Measurements from ENCODE around the gene KRTAP10-2. TPM values are rescaled to one million over a fixed set of nuclear protein-coding genes. Genes with fewer than 3 reads are reported as not detected.
"Not testable (repeated sequence)": the region's sequence is repeated elsewhere in the genome, so short reads cannot be mapped to it uniquely, and the experiment has no call there.

Gene KRTAP10-2
- total and polyA plus RNA-seq, 11 donors, result not detected

DNA sequence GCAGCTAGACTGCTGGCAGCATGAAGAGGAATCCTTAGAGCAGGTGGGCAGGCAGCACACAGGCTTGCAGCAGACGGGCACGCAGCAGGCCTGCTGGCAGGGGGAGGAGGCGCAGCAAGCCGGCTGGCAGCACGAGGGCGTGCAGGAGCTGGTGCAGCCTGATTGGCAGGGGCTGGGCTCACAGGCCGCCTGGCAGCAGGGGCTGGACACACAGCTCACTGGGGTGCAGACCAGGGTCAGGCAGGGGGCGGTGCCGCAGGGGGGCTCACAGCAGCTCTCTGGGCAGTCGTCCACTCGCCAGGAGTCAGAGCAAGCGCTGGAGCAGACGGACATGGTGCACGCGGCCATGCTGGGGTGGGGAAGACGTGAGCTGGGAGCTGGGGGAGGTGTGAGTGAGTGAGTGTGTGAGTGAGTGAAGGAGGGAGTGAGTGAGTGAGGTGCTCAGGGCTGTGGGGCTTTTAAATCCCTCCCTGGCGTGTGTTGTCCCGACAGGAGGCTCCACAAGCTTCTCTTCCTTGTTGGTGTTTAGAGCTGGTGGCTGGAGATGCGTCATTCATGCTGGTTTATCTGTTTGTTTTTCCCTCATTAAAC, 29.0 kb upstream of the KRTAP10-2 start, which contains the start of gene KRTAP10-5:
TSS of gene KRTAP10-5 (minus strand) at position 374 of the 591 bp plus-strand sequence. CDS start at position 348, 26 bp downstream.
- WGBS, 4 donors, result 35 to 52% (median 45%) methylated on average over 8 to 19 of the region's 19 CpGs
- H3K4me1 ChIP-seq; intact Hi-C loops (cut with DNase I); H3K4me3 ChIP-seq; H3K27ac ChIP-seq; H3K36me3 ChIP-seq; DNase-seq: not testable (repeated sequence)
- H3K27me3 ChIP-seq, result peaks cover 0 to 16% (median 0%) of the 10 kb centered on the region in 9 donors
- peak in 2 of 4 donors; percentile 53 to 58 for ATAC-seq
- peaks cover 0 to 37% (median 12%) of the 10 kb centered on the region in 12 donors for H3K9me3 ChIP-seq
- TF ChIP-seq, protein P1, sequence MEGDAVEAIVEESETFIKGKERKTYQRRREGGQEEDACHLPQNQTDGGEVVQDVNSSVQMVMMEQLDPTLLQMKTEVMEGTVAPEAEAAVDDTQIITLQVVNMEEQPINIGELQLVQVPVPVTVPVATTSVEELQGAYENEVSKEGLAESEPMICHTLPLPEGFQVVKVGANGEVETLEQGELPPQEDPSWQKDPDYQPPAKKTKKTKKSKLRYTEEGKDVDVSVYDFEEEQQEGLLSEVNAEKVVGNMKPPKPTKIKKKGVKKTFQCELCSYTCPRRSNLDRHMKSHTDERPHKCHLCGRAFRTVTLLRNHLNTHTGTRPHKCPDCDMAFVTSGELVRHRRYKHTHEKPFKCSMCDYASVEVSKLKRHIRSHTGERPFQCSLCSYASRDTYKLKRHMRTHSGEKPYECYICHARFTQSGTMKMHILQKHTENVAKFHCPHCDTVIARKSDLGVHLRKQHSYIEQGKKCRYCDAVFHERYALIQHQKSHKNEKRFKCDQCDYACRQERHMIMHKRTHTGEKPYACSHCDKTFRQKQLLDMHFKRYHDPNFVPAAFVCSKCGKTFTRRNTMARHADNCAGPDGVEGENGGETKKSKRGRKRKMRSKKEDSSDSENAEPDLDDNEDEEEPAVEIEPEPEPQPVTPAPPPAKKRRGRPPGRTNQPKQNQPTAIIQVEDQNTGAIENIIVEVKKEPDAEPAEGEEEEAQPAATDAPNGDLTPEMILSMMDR (IDR thresholded peaks at IDR 0.05), result peak in 1 of 12 donors; percentile 13

DNA sequence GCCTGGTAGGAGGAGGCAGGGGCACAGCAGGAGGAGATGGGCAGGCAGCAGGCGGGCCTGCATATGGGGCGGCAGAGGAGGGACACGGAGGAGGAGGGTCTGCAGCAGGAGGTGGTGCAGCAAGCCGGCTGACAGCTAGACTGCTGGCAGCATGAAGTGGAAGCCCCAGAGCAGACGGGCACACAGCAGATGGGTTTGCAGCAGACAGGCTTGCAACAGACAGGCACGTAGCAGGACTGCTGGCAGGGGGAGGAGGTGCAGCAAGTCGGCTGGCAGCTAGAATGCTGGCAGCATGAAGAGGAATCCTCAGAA, 28.5 kb upstream of the KRTAP10-2 start:
- Histone ChIP-seq H3K9me3 (peaks cover 0 to 37% (median 12%) of the 10 kb centered on the region in 12 donors), H3K36me3 (no peaks in the 10 kb centered on the region), H3K4me3 (no peak overlapping the region), H3K27me3 (peaks cover 0 to 18% (median 0%) of the 10 kb centered on the region in 9 donors), H3K4me1 (no peaks in the 10 kb centered on the region), H3K27ac (no peak overlapping the region)
- 61 to 71% (median 65%) methylated on average over 7 of the region's 7 CpGs for WGBS, 4 donors
- TF ChIP-seq, protein P1 (IDR thresholded peaks at IDR 0.05), result no peak
- no peak for TF ChIP-seq POLR2A (IDR thresholded peaks at IDR 0.05)
- DNase-seq (no peak), ATAC-seq (no peak)
- intact Hi-C loops (cut with DNase I), result no loop called here

DNA sequence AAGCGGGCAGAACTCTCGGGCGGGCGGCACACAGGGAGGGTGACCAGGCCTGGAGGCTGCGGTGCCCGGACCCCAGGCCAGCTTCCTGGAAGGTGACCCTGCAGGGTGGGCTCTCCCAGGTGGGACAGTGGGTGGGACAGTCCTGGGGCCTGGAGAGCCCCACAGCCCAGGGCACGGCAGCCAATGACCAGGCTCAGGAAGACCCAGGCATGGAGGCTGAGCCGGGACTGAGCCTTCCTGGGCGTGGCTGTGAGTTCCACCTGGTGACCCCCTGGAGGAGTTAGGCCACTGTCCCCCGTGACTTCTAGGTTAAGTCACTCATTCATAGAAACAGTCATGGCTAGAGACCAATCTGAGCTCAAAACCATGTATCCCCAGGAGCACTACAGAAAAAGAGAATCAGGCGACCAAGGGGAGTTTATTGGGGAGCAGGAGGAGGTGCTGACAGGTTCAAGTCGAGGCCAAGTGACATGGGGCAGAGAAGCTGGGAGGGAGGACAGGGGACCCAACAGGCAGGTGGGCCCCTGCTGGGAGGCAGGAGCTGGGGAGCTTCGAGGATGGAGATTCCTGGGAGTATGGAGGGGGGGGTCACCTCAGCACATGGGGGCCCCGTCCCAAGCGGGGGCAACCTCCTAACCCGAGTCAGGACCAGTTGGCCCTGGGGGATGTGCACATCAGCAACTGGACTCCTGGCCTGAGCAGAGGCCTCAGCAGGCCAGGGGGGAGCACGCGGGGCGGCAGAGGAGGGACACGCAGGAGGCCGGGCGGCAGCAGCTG, 27.9 kb upstream of the KRTAP10-2 start:
- WGBS, 4 donors, result 67 to 76% (median 74%) methylated on average over 16 to 22 of the region's 22 CpGs
- no peak for ATAC-seq
- intact Hi-C loops (cut with DNase I), result no loop called here
- DNase-seq, result peak in 1 of 5 donors; percentile 48
- Histone ChIP-seq H3K4me3 (no peak overlapping the region), H3K9me3 (peaks cover 0 to 37% (median 12%) of the 10 kb centered on the region in 12 donors), H3K27me3 (peaks cover 0 to 23% (median 0%) of the 10 kb centered on the region in 9 donors), H3K27ac (no peak overlapping the region), H3K4me1 (no peaks in the 10 kb centered on the region), H3K36me3 (no peaks in the 10 kb centered on the region)
- TF ChIP-seq, protein P1 (IDR thresholded peaks at IDR 0.05), result no peak
- TF ChIP-seq POLR2A (IDR thresholded peaks at IDR 0.05), result no peak

DNA sequence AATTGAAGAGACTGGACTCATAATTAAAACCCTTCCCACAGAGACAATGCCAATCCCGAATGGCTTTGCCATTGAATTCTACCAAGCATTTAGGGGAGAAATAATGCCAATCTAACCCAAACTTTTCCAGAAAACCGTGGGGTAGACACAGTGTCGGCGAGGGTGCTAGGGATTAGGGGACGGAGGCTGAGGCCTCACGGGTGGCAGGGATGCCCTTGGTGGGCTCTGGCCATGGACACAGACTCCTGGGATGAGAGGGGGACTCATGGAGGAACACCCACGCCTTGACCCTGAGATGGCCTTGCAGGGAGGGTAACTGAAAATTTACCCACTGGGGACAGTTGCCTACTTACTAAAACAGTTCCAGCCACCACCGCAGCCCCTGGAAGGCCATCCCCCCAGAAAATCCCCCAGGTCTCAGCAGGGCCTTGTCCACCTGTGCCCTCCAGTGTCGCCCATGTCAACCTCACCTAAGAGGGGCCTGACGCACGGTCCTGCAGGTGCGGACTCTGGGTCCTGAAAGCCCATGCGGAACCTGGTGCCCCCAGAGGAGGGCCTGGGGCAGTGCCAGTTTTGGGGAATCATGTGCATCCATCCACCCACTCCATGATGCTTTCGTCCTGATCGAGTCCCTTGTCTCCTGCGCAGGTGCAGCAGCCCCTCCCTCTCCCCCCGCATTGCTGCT, 27.2 kb upstream of the KRTAP10-2 start:
- TF ChIP-seq, protein P1 (IDR thresholded peaks at IDR 0.05), result no peak
- TF ChIP-seq POLR2A (IDR thresholded peaks at IDR 0.05), result no peak
- 91 to 95% (median 94%) methylated on average over 17 of the region's 17 CpGs for WGBS, 4 donors
- Histone ChIP-seq H3K4me1 (no peaks in the 10 kb centered on the region), H3K4me3 (no peak overlapping the region), H3K27me3 (peaks cover 0 to 24% (median 0%) of the 10 kb centered on the region in 9 donors), H3K27ac (no peak overlapping the region), H3K9me3 (peaks cover 0 to 37% (median 12%) of the 10 kb centered on the region in 12 donors), H3K36me3 (no peaks in the 10 kb centered on the region)
- ATAC-seq (no peak), DNase-seq (no peak)
- intact Hi-C loops (cut with DNase I), result no loop called here

All from heart left ventricle (tissue), 16 donors.